ENCODE results near the gene SPACA4.

DNA sequence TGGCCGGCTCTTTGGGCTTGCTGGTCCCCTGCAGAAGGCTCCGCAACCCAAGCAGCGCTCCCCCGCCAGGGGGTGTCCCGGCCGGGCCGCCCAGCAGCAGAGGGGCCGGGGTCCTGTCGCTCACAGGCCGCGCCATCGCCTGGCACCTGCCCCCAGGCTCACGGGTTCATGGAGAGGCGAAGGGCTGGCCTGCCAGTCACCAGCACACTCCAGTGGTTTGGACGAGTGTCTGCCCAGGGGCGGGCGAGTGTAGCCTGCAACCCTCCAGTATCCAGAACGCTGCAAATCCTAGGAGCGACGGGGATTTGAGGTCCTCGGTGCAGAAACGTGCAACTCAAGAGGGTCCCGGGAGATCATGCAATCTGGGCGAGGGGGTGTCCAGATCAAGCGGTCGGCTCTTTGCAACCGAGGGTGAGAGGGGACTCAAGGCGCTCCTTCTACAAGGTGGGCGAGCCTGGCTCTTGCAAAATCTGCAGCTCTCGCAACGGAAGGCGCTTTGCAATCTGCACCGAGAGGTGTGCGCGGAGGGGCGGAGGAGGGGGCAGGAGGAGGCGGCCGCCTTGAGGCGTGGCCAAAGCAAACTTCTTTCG, 30.4 kb downstream of the SPACA4 start, which contains the start of gene DBP:
- TF ChIP-seq FOXA1 (IDR thresholded peaks at IDR 0.05) (no peak), FOXK2 (IDR thresholded peaks at IDR 0.05) (no peak), SUZ12 (IDR thresholded peaks at IDR 0.05) (no peak), FOXM1 (IDR thresholded peaks at IDR 0.05; ENCODE audit: borderline replicate concordance) (no peak), HDGF (IDR thresholded peaks at IDR 0.05; ENCODE audit: borderline replicate concordance) (no peak), NFRKB (IDR thresholded peaks at IDR 0.05) (no peak), BHLHE40 (IDR thresholded peaks at IDR 0.05; ENCODE audit: borderline replicate concordance) (no peak), ELF4 (IDR thresholded peaks at IDR 0.05) (no peak), TARDBP (IDR thresholded peaks at IDR 0.05) (no peak), SP1 (IDR thresholded peaks at IDR 0.05) (no peak)

Data from HEK293T (cell line).